GM18507 (cell line): ENCODE measurements around the gene TSC2.
"Not testable (repeated sequence)": the region's sequence is repeated elsewhere in the genome, so short reads cannot be mapped to it uniquely, and the experiment has no call there.

ENCODE experiments used
- DNase-seq: peaks from one replicate; pipeline ENCODE4 v3.0.0; 2011; ENCODE audit warnings: low read depth; ENCODE audit not compliant: insufficient read length; ENCODE audit errors: extremely low spot score
- FAIRE-seq: peaks from 2 replicates; lab custom pipeline; 2011; peaks lifted over from hg19 to GRCh38; lab: Jason Lieb, UNC

The TSC2 gene

GRCh38 chr16:2093793-2094192 is 46.0 kb downstream of the TSC2 start:
- no peak for DNase-seq
- FAIRE-seq: no peak

GRCh38 chr16:2095315-2095853 is 47.6 kb downstream of the TSC2 start:
- no peak for FAIRE-seq
- DNase-seq: no peak

- DNase-seq (no peak), FAIRE-seq (no peak)
These were observed 48.3 kb downstream of the TSC2 start for GRCh38 chr16:2095918-2096582.

GRCh38 chr16:2096853-2097595 is 49.2 kb downstream of the TSC2 start:
- FAIRE-seq: no peak
- DNase-seq: no peak

- not testable (repeated sequence) for DNase-seq
These were observed 49.9 kb downstream of the TSC2 start for GRCh38 chr16:2097689-2098088.

GRCh38 chr16:2101581-2101980 is 53.8 kb downstream of the TSC2 start:
- not testable (repeated sequence) for FAIRE-seq, DNase-seq

More at GRCh38 chr16:2097689-2098088, 49.9 kb downstream of the TSC2 start:
- FAIRE-seq: not testable (repeated sequence)

GRCh38 chr16:2102471-2102870 is 54.7 kb downstream of the TSC2 start:
- DNase-seq (no peak), FAIRE-seq (no peak)

GRCh38 chr16:2104464-2104863 is 56.7 kb downstream of the TSC2 start:
- not testable (repeated sequence) for FAIRE-seq, DNase-seq

GRCh38 chr16:2105291-2105690 is 57.5 kb downstream of the TSC2 start:
- not testable (repeated sequence) for DNase-seq, FAIRE-seq

- not testable (repeated sequence) for DNase-seq, FAIRE-seq
These were observed 58.0 kb downstream of the TSC2 start for GRCh38 chr16:2105769-2106168.

- not testable (repeated sequence) for DNase-seq, FAIRE-seq
These were observed 58.4 kb downstream of the TSC2 start for GRCh38 chr16:2106211-2106610.

- FAIRE-seq, DNase-seq: not testable (repeated sequence)
These were observed 59.5 kb downstream of the TSC2 start for GRCh38 chr16:2107121-2107790.

- FAIRE-seq, DNase-seq: not testable (repeated sequence)
These were observed 60.0 kb downstream of the TSC2 start for GRCh38 chr16:2107791-2108125.

GRCh38 chr16:2108446-2109270 is 60.9 kb downstream of the TSC2 start:
- not testable (repeated sequence) for FAIRE-seq, DNase-seq

GRCh38 chr16:2109271-2109580 is 61.4 kb downstream of the TSC2 start:
- not testable (repeated sequence) for DNase-seq, FAIRE-seq

- not testable (repeated sequence) for DNase-seq, FAIRE-seq
These were observed 62.1 kb downstream of the TSC2 start for GRCh38 chr16:2109872-2110271.

GRCh38 chr16:2110332-2111008 is 62.7 kb downstream of the TSC2 start:
- FAIRE-seq: not testable (repeated sequence)

GRCh38 chr16:2111009-2111353 is 63.2 kb downstream of the TSC2 start:
- not testable (repeated sequence) for DNase-seq, FAIRE-seq

More at GRCh38 chr16:2110332-2111008, 62.7 kb downstream of the TSC2 start:
- DNase-seq: not testable (repeated sequence)
